Liver (tissue), 9 donors: ENCODE results near the gene IQGAP2. TPM values are rescaled to one million over a fixed set of nuclear protein-coding genes. Genes with fewer than 3 reads are reported as not detected.

Source experiments
- DNase-seq: peaks from one replicate; pipeline ENCODE4 v3.0.0-alpha.2; 2017; ENCODE audit warnings: low spot score
- H3K27ac ChIP-seq, 2 donors: one replicate each; pipeline ENCODE4 v1.7.0; 2013; ENCODE audit warnings: inconsistent platforms in 2 of 2, low read length in 2 of 2, control low read depth in 1 of 2, low read depth in 1 of 2, mild to moderate bottlenecking in 1 of 2
- H3K27me3 ChIP-seq, 4 donors: one replicate each; pipeline versions ENCODE4 v1.6.1 to v1.7.0; 2013; ENCODE audit warnings: low read length in 3 of 4, inconsistent platforms in 1 of 4, mild to moderate bottlenecking in 1 of 4, moderate library complexity in 1 of 4; ENCODE audit not compliant: control insufficient read depth in 4 of 4, insufficient read depth in 4 of 4
- H3K36me3 ChIP-seq, 4 donors: one replicate each; pipeline versions ENCODE4 v1.6.1 to v1.7.0; 2013; ENCODE audit warnings: low read length in 3 of 4, mild to moderate bottlenecking in 3 of 4, low read depth in 1 of 4, moderate library complexity in 1 of 4; ENCODE audit not compliant: control insufficient read depth in 4 of 4, insufficient read depth in 3 of 4
- H3K4me1 ChIP-seq, 4 donors: one replicate each; pipeline versions ENCODE4 v1.6.1 to v1.7.0; 2013; ENCODE audit warnings: low read length in 3 of 4, mild to moderate bottlenecking in 3 of 4, moderate library complexity in 1 of 4; ENCODE audit not compliant: control insufficient read depth in 4 of 4, insufficient read depth in 4 of 4
- H3K4me3 ChIP-seq, 3 donors: one replicate each; pipeline versions ENCODE4 v1.6.1 to v1.7.0; 2013; ENCODE audit warnings: low read length in 3 of 3, control low read depth in 1 of 3, low read depth in 1 of 3, mild to moderate bottlenecking in 1 of 3
- H3K9ac ChIP-seq, 2 donors: one replicate each; pipeline ENCODE4 v1.7.0; 2013; ENCODE audit warnings: low read length in 2 of 2, mild to moderate bottlenecking in 2 of 2, moderate library complexity in 2 of 2, control low read depth in 1 of 2, low read depth in 1 of 2
- H3K9me3 ChIP-seq, 4 donors: one replicate each; pipeline versions ENCODE4 v1.6.1 to v1.7.0; 2013; ENCODE audit warnings: low read length in 3 of 4; ENCODE audit not compliant: control insufficient read depth in 4 of 4
- ATF3 ChIP-seq: IDR thresholded peaks from 2 replicates; pipeline ENCODE4 v1.6.1; 2016; ENCODE audit warnings: antibody characterized with exemption
- CTCF ChIP-seq: fragments of 150-350 bp; IDR thresholded peaks from 2 replicates; pipeline ENCODE4 v1.5.1; 2017; ENCODE audit warnings: improper control_type of control experiment, low read depth, low read length; ENCODE audit not compliant: missing input control
- EGR1 ChIP-seq, 2 donors: IDR thresholded peaks; 2 replicates each; pipeline ENCODE4 v1.6.1; 2016 to 2018; ENCODE audit warnings: antibody characterized with exemption in 2 of 2, low read depth in 2 of 2
- FOXA1 ChIP-seq: IDR thresholded peaks from 2 replicates; pipeline ENCODE4 v1.6.1; 2016; ENCODE audit warnings: antibody characterized with exemption
- FOXA2 ChIP-seq: IDR thresholded peaks from 2 replicates; pipeline ENCODE4 v1.6.1; 2016; ENCODE audit warnings: antibody characterized with exemption
- GABPA ChIP-seq, 2 donors: IDR thresholded peaks in 1 of 2; conservative IDR thresholded peaks in 1 of 2; 2 replicates each; pipeline ENCODE4 v1.6.1; 2016; ENCODE audit warnings: antibody characterized with exemption in 2 of 2, mild to moderate bottlenecking in 1 of 2, moderate library complexity in 1 of 2
- HNF4A ChIP-seq, 2 donors: conservative IDR thresholded peaks; 2 replicates each; pipeline ENCODE4 v1.6.1; 2016; ENCODE audit warnings: antibody characterized with exemption in 2 of 2, mild to moderate bottlenecking in 2 of 2
- HNF4G ChIP-seq: IDR thresholded peaks from 2 replicates; pipeline ENCODE4 v1.6.1; 2016; ENCODE audit warnings: antibody characterized with exemption
- JUND ChIP-seq, 2 donors: IDR thresholded peaks; 2 replicates each; pipeline ENCODE4 v1.6.1; 2016; ENCODE audit warnings: antibody characterized with exemption in 2 of 2
- MAX ChIP-seq: IDR thresholded peaks from 2 replicates; pipeline ENCODE4 v1.6.1; 2016; ENCODE audit warnings: antibody characterized with exemption
- NR2F2 ChIP-seq: IDR thresholded peaks from 2 replicates; pipeline ENCODE4 v1.6.1; 2016; ENCODE audit warnings: antibody characterized with exemption
- RAD21 ChIP-seq, 2 donors: IDR thresholded peaks; 2 replicates each; pipeline ENCODE4 v1.6.1; 2016; ENCODE audit warnings: antibody characterized with exemption in 2 of 2, mild to moderate bottlenecking in 2 of 2
- REST ChIP-seq: IDR thresholded peaks from 2 replicates; pipeline ENCODE4 v1.6.1; 2016; ENCODE audit warnings: antibody characterized with exemption, mild to moderate bottlenecking
- RXRA ChIP-seq, 2 donors: IDR thresholded peaks; 2 replicates each; pipeline ENCODE4 v1.6.1; 2017 to 2018; ENCODE audit warnings: antibody characterized with exemption in 2 of 2, mild to moderate bottlenecking in 1 of 2
- SP1 ChIP-seq: IDR thresholded peaks from 2 replicates; pipeline ENCODE4 v1.6.1; 2018; ENCODE audit warnings: antibody characterized with exemption, mild to moderate bottlenecking
- TAF1 ChIP-seq: conservative IDR thresholded peaks from 2 replicates; pipeline ENCODE4 v1.6.1; 2016; ENCODE audit warnings: antibody characterized with exemption, mild to moderate bottlenecking
- YY1 ChIP-seq: IDR thresholded peaks from 2 replicates; pipeline ENCODE4 v1.6.1; 2016; ENCODE audit warnings: antibody characterized with exemption, mild to moderate bottlenecking
- ZBTB33 ChIP-seq: IDR thresholded peaks from 2 replicates; pipeline ENCODE4 v1.6.1; 2016; ENCODE audit warnings: antibody characterized with exemption
- WGBS: extraction: QIAGEN DNeasy Blood & Tissue Kit; methylation state at CpG from one replicate; pipeline ENCODE4 v1.1.7; 2013; 5-methylcytosine and 5-hydroxymethylcytosine counted together
- polyA plus RNA-seq, 2 donors: library from polyadenylated mRNA; stranded (reverse) in 1 of 2; unstranded in 1 of 2; fragments of 200-250 nt in 1 of 2; fragments of >200 nt in 1 of 2; fragmentation: Nextera tagmentation in 1 of 2; extraction: Ambion mirVana in 1 of 2; gene quantifications; one replicate each; pipeline versions ENCODE4 v1.2.1 to v1.2.3, GENCODE V29; 2013 to 2015
- total RNA-seq, 2 donors: library from RNA; depleted of rRNA; stranded (reverse); fragments of >200 nt; gene quantifications; one replicate each; pipeline ENCODE4 v1.2.3, GENCODE V29; 2014
- donor health status: healthy.
- donor health status: healthy.
- donor health status: healthy.
- donor health status: healthy.
- donor health status: healthy.

IQGAP2 gene
- total and polyA plus RNA-seq, 4 donors = 41.5 to 205 (median 102) TPM

GRCh38 chr5:76380346-76381066, 22.6 kb upstream of the IQGAP2 start:
- Histone ChIP-seq H3K4me1 (peaks cover 4 to 17% (median 16%) of the 10 kb centered on the region in 4 donors), H3K4me3 (no peak overlapping the region), H3K9me3 (no peaks in the 10 kb centered on the region), H3K27ac (no peak overlapping the region), H3K9ac (no peak overlapping the region), H3K27me3 (no peaks in the 10 kb centered on the region), H3K36me3 (no peaks in the 10 kb centered on the region)
- no peak for DNase-seq
- WGBS = 71% methylated on average over 7 of the region's 7 CpGs
- no peak for TF ChIP-seq FOXA2
- no peak for TF ChIP-seq ATF3
- TF ChIP-seq JUND (IDR thresholded peaks at IDR 0.05) = no peak
- TF ChIP-seq GABPA (IDR thresholded peaks at IDR 0.05 in 1 of 2, conservative IDR thresholded peaks at IDR 0.05 in 1 of 2) = no peak
- no peak for TF ChIP-seq SP1
- TF ChIP-seq ZBTB33 = no peak
- no peak for TF ChIP-seq CTCF
- no peak for TF ChIP-seq RAD21 (IDR thresholded peaks at IDR 0.05)
- no peak for TF ChIP-seq HNF4G
- no peak for TF ChIP-seq HNF4A (conservative IDR thresholded peaks at IDR 0.05)
- TF ChIP-seq NR2F2 = no peak
- TF ChIP-seq EGR1 (IDR thresholded peaks at IDR 0.05; ENCODE audit: low read depth in 2 of 2) = no peak
- no peak for TF ChIP-seq RXRA (IDR thresholded peaks at IDR 0.05)
- no peak for TF ChIP-seq FOXA1
- TF ChIP-seq TAF1 = no peak
- no peak for TF ChIP-seq MAX
- no peak for TF ChIP-seq REST
- TF ChIP-seq YY1 = no peak
